Measurements from ENCODE around the gene RAE1.

DNA sequence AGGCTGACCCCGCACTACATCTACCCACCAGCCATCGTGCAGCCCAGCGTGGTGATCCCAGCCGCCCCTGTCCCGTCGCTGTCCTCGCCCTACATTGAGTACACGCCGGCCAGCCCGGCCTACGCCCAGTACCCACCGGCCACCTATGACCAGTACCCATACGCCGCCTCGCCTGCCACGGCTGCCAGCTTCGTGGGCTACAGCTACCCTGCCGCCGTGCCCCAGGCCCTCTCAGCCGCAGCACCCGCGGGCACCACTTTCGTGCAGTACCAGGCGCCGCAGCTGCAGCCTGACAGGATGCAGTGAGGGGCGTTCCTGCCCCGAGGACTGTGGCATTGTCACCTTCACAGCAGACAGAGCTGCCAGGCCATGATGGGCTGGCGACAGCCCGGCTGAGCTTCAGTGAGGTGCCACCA is 56.5 kb downstream of the RAE1 start:
- TF ChIP-seq, protein P1, sequence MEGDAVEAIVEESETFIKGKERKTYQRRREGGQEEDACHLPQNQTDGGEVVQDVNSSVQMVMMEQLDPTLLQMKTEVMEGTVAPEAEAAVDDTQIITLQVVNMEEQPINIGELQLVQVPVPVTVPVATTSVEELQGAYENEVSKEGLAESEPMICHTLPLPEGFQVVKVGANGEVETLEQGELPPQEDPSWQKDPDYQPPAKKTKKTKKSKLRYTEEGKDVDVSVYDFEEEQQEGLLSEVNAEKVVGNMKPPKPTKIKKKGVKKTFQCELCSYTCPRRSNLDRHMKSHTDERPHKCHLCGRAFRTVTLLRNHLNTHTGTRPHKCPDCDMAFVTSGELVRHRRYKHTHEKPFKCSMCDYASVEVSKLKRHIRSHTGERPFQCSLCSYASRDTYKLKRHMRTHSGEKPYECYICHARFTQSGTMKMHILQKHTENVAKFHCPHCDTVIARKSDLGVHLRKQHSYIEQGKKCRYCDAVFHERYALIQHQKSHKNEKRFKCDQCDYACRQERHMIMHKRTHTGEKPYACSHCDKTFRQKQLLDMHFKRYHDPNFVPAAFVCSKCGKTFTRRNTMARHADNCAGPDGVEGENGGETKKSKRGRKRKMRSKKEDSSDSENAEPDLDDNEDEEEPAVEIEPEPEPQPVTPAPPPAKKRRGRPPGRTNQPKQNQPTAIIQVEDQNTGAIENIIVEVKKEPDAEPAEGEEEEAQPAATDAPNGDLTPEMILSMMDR (IDR thresholded peaks at IDR 0.05): no peak
- TF ChIP-seq POLR2A (IDR thresholded peaks at IDR 0.05): no peak
